HG03521 (cell line): ENCODE results near the gene KLF9.
"Not testable (repeated sequence)": the region's sequence is repeated elsewhere in the genome, so short reads cannot be mapped to it uniquely, and the experiment has no call there.

Source experiments
- ATAC-seq: cut with Tn5 transposase; IDR thresholded peaks from one replicate; pipeline ENCODE4 v1.9.1; 2021; ENCODE audit warnings: mild to moderate bottlenecking, moderate library complexity; ENCODE audit not compliant: unreplicated experiment

Gene KLF9

GRCh38 chr9:70405808-70406433, 8.5 kb downstream of the KLF9 start:
- ATAC-seq: peak; percentile 23

DNA sequence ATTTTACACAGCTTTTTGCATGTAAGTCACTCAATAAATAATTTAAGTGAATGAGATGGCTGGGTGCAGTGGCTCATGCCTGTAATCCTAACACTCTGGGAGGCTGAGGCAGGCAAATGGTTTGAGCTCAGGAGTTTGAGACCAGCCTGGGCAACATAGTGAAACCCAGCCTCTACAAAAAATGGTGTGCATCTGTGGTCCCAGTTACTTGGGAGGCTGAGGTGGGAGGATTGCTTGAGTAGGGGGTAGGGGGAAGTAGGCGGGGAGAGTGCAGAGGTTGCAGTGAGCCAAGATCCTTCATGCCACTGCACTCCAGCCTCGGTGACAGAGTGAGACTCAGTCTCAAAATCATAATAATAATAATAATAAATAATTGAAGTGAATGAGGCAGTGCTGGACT, 10.2 kb downstream of the KLF9 start:
- no peak for ATAC-seq

- ATAC-seq: no peak
These were observed 10.8 kb downstream of the KLF9 start for GRCh38 chr9:70403618-70404025.

DNA sequence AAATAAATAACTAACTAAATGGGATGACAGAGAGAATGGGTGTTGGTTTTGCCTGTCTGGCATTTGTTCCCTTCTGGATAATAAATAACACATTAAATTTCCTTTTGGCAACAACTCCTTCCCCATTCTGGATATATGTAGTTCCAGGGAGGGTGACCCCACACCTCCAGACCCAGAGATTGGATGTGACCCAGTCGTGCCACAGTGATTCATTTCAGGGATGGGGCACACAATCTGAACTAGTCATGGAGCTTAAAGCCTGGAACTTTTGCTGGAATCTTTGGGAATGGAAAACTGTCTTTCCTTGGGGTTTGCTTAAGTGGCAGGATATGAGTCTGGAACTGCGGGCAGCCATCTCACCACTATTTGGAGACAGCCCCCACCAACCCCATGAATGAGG, 11.3 kb downstream of the KLF9 start:
- ATAC-seq: no peak

- ATAC-seq: no peak
These were observed 12.2 kb downstream of the KLF9 start for GRCh38 chr9:70402213-70402612.

DNA sequence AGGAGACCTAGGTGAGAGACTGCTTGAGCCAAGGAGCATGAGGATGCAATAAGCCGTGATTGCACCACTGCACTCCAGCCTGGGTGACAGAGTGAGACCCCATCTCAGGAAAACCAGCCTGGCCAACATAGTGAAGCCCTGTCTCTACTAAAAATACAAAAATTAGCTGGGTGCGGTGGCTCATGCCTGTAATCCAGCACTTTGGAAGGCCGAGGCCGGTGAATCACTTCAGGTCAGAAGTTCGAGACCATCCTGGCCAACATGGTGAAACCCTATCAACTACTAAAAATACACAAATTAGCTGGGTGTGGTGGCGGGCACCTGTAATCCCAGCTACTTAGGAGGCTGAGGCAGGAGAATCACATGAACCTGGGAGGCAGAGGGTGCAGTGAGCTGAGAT, 13.2 kb downstream of the KLF9 start:
- not testable (repeated sequence) for ATAC-seq

DNA sequence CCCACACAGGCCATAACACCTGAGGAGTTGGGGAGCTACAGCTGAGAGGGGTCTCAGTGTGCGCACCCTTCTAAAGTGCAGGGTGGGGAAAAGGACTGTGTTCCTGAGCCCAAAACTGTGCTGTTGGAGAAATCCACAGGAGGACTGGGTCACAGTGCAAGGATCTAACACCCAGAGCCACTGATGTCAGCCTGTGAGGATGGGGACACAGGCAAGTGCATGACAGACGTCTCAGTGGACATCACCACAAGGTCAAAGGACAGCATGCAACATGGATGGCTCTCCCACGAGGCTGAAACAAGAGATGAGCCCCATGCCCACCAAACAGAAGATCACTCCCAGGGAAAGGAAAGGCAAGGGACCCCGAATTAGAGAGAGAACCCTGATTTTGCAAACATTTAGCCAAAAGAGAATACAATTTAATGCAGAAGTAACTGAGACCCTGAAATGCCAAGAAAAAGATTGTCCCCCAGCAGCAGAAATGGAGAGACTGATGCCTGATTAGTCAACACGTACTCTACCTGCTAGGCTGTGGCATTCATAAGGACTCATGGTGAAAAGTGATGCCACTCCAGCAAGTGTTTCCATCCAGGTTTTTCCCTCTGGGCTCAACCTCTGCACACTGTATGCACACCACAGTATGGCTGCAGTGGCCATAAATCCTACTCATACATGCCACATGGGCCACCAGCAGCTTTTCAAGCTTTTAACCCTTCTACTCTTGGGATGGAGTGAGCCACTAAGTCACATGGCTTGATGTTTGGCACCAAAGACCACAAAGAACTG, 14.2 kb downstream of the KLF9 start:
- ATAC-seq: no peak

GRCh38 chr9:70399141-70399540, 15.3 kb downstream of the KLF9 start:
- ATAC-seq: no peak

GRCh38 chr9:70398145-70398556, 16.3 kb downstream of the KLF9 start:
- ATAC-seq: peak; percentile 99

DNA sequence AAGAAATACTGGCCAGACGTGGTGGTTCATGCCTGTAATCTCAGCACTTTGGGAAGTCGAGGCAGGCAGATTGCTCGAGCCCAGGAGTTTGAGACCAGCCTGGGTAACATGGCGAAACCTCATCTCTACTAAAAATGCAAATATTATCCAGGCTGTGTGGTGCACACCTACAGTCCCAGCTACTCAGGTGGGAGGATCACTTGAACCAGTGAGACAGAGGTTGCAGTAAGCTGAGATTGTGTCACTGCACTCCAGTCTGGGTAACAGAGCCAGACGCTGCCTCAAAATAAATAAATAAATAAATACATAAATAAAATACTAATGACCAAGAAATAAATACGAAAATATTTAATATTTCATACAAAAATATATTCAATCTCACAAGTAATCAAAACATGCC, 18.8 kb downstream of the KLF9 start:
- ATAC-seq: no peak

DNA sequence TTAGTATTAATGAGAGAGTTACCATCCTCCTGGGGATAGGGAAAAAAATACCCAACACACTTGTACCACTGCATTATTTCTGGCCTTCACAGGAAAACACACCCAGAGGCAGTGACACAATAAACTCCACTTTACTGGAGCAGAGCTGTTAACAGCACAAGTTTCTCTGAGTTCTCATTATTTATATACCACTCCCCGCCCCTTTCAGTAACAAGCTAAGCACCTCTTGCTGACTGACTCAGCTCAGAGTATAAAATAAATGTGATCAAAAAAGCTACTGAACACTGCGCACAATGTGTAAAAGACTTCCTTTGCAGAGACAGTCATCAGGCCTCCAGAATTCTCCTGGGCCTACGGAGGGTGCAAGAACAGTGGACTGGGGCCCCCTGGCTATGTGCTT, 21.6 kb downstream of the KLF9 start:
- no peak for ATAC-seq

DNA sequence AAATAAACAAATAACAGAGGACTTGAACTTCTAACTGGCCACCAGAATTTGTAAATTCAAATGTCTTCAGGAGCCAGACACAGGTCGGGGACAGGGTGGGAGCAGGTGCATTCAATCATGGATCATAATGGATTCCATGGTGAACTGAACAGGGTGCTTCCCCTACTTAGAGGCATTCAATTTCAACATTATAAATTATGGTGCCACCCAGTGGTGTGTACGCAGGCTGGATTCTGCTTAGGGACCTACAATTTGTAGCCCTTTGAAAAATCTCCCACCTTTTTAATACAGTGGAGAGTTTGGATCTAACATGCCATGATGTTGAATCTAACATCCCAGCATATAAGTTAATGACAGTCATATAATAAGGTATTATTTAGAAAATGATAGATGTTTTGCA, 22.3 kb downstream of the KLF9 start:
- ATAC-seq: no peak

GRCh38 chr9:70390933-70391341, 23.5 kb downstream of the KLF9 start:
- ATAC-seq: no peak

- ATAC-seq: no peak
These were observed 24.7 kb downstream of the KLF9 start for GRCh38 chr9:70389621-70390266.

DNA sequence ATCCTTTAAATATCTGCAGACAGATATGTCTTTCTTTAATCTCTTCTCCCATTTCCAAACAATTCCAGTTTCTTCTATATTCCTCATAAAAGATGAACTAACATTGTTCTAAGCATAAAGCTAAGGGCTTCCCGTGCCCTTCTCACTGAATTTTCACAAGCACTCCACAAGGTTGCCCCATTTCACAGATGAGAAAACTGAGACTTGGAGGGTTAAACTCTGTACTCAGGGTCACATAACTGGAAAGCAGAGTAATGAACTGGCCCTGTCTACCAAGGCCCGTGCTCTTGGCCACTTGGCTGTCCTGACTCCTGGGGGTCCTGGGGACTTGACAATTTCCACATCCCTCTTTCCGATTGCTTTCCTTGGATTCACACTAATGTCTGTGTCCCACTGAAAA, 25.3 kb downstream of the KLF9 start:
- no peak for ATAC-seq

- no peak for ATAC-seq
These were observed 26.8 kb downstream of the KLF9 start for GRCh38 chr9:70387663-70388062.

GRCh38 chr9:70385426-70385825, 29.0 kb downstream of the KLF9 start:
- no peak for ATAC-seq

DNA sequence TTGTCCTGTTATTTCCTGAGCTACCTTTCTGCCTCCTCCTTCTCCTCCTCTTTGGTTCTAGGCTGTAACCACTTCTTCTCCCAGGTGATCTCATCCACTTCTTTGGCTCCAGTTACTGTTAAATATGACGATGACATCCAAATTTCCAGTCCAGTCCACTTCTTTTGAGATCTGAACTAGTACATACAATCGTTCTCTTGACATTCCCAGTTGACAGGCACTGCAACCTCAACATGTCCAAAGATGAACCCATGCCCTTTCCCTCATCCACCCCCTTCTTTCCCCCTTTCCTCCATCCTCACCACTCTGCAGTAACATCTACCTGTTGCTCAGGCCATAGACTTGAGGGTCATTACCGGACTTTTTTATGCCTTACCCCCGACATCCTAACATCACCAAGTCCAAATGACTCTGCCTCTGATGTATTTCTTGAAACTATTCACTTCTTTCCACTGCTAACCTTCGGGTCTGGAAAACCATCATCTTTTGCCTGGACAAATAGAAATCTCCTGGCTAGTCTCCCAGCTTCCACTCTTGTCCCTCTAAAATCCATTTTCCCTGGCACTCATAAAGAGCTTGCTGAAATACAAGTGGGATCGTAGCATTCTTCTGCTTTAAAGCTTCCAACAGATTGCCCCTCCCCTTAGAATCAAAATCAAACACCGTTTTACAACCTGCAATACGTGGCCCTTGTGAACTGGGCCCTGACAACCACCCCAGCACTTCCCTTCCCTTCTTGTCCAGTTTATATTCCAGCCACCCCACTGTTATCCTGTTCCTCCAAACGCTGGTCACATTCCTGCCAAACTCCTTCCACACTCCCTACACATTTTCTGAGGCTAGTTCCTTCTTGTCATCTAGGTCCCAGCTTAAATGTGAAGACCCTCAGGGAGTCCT, 31.5 kb downstream of the KLF9 start:
- no peak for ATAC-seq

GRCh38 chr9:70382046-70382708, 32.3 kb downstream of the KLF9 start:
- no peak for ATAC-seq

GRCh38 chr9:70374962-70375618, 39.4 kb downstream of the KLF9 start:
- no peak for ATAC-seq
